RWPE1 (cell line): Measurements from ENCODE around the gene ARHGAP20.

ENCODE experiments used
- CTCF ChIA-PET: fragments of 350-600 bp; sonication (Branson Sonifier 250); formaldehyde crosslinking; extraction: SDS; loops from one replicate; lab custom pipeline; 2021; lab: Yijun Ruan, JAX
- POLR2A ChIA-PET: fragments of 400-600 bp; formaldehyde crosslinking; extraction: SDS; loops from one replicate; lab custom pipeline; 2020; ENCODE audit warnings: antibody characterized with exemption; ENCODE audit not compliant: low non-redundant PET; lab: Yijun Ruan, JAX
- DNase-seq: peaks from one replicate; pipeline ENCODE4 v3.0.0; 2012; ENCODE audit warnings: low spot score
- H3K27ac ChIP-seq: fragments of 450-650 bp; 2 replicates; pipeline ENCODE4 v1.5.1; 2017
- TF ChIP-seq, protein P1 (sequence below): fragments of 450-650 bp; conservative IDR thresholded peaks from 2 replicates; pipeline ENCODE4 v1.5.1; 2017; ENCODE audit warnings: low read depth, mild to moderate bottlenecking

Gene ARHGAP20

DNA sequence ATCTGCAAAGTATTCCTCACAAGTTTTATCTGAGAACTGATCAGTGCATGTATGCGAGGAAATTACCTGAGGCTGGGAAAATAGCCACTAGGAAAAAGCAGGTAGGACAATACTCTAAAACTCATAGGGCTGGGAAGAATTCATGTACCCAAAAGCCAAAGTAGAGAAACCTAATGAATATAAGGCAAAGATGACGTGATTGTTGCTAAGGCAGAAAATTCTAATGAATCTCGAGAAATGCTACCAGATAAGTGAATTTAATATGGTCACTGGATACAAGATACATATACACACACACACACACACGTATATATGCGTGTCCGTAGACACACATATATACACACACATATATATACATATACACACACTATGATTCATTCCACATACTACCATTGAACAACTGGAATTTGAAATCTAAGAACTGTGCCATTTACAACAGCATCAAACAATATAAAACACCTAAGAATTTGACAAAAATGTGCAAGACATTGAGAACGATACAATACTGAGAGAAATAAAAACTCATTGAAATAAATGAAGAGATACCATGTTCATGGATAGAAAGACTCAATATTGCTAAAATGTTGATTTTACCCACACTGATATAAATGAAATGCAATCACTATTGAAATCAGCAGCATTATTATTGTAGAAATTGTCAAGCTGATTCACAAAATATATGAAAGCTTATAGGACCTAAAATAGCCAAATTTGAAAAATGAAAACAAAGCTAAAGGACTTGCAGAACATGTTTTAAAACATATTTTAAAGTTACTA lies 46.4 kb downstream of the ARHGAP20 start:
- no peak overlapping the region for H3K27ac ChIP-seq
- TF ChIP-seq, protein P1, sequence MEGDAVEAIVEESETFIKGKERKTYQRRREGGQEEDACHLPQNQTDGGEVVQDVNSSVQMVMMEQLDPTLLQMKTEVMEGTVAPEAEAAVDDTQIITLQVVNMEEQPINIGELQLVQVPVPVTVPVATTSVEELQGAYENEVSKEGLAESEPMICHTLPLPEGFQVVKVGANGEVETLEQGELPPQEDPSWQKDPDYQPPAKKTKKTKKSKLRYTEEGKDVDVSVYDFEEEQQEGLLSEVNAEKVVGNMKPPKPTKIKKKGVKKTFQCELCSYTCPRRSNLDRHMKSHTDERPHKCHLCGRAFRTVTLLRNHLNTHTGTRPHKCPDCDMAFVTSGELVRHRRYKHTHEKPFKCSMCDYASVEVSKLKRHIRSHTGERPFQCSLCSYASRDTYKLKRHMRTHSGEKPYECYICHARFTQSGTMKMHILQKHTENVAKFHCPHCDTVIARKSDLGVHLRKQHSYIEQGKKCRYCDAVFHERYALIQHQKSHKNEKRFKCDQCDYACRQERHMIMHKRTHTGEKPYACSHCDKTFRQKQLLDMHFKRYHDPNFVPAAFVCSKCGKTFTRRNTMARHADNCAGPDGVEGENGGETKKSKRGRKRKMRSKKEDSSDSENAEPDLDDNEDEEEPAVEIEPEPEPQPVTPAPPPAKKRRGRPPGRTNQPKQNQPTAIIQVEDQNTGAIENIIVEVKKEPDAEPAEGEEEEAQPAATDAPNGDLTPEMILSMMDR, result no peak
- CTCF ChIA-PET, result no interaction called here
- no peak for DNase-seq
- POLR2A ChIA-PET, result no interaction called here

DNA sequence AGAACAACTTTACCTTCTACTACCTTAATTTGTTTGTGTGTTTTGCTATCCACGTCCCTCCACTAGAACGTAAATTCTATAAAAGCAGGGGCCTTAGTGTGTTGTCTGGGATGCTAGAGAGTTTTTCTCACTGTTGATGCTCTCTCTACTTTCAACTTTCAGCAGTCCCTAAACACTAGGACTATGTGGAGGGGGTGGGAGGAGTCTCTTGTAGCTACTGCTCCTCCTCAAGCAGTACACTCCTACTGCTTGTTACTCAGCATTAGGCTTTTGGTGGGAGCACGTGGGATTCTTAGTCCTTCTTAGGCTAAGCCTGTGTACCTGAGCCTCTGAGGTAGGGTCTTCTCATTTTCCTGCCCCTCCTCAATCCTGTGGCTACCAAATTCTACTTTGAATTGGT lies 56.3 kb downstream of the ARHGAP20 start:
- CTCF ChIA-PET, result interaction anchor here (0.6 kb wide), 1 partner anchor 492 kb away, joined by 3 read pairs; no protein-coding TSS in a partner anchor
- POLR2A ChIA-PET, result no interaction called here
- TF ChIP-seq, protein P1, result no peak
- H3K27ac ChIP-seq, result no peak overlapping the region
- no peak for DNase-seq

DNA sequence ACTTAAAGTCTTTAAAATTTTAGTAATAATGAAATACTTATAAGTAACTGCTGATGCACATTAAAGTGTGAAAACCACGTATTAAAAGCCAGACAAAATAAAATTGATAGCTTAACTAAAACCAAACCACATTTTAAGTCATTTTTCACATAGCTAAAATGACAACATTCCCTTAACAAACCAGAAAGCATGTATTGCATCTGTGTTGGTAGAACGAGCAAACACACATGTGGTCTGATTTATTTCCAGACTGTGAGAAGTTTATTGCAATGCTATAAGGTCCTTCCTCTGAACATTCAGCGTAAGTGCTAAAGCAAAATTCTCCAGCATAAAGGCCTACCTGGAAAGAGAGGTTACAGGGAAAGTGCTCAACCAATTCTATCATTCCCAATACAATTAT lies 57.8 kb downstream of the ARHGAP20 start:
- no peak for DNase-seq
- CTCF ChIA-PET, result no interaction called here
- POLR2A ChIA-PET, result no interaction called here
- H3K27ac ChIP-seq, result no peak overlapping the region
- TF ChIP-seq, protein P1, result no peak

DNA sequence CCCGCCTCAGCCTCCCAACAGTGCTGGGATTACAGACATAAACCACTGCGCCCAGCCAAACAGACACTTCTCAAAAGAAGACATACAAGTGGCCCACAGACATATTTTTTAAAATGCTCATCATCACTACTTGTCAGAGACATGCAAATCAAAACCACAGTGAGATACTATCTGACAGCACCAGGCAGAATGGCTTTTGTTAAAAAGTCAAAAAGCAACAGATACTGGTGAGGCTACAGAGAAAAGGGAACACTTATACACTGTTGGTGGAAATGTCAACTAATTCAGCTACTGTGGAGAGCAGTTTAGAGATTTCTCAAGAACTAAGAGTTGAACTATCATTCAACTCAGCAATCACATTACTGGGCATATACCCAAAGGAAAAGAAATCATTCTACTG lies 67.0 kb downstream of the ARHGAP20 start:
- TF ChIP-seq, protein P1, result no peak
- ChIA-PET CTCF (interaction anchor here (0.8 kb wide), 1 partner anchor 10 kb away, joined by 4 read pairs; no protein-coding TSS in a partner anchor), POLR2A (no interaction called here)
- DNase-seq, result no peak
- H3K27ac ChIP-seq, result no peak overlapping the region

DNA sequence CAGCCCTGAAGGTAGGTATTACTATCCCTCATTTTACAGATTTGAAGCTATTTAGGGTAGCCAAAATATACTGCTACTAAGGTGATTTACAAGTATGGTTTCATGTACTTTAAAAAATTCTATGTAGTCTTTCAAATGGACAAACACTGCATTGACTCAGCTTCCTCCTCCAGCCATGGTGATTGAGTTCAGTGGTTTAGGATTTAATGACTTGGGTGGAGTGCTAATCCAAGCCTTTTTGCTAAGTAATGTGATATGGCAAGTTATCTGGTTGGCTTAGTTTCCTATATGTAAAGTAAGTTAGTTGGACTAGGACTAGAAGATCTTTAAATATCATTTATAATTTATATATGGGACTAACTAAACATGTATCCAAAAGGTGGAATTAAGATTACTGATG lies 77.9 kb downstream of the ARHGAP20 start:
- DNase-seq, result no peak
- POLR2A ChIA-PET, result no interaction called here
- no peak overlapping the region for H3K27ac ChIP-seq
- TF ChIP-seq, protein P1, result no peak
- CTCF ChIA-PET, result interaction anchor here (0.5 kb wide), 1 partner anchor 11 kb away, joined by 4 read pairs; no protein-coding TSS in a partner anchor

DNA sequence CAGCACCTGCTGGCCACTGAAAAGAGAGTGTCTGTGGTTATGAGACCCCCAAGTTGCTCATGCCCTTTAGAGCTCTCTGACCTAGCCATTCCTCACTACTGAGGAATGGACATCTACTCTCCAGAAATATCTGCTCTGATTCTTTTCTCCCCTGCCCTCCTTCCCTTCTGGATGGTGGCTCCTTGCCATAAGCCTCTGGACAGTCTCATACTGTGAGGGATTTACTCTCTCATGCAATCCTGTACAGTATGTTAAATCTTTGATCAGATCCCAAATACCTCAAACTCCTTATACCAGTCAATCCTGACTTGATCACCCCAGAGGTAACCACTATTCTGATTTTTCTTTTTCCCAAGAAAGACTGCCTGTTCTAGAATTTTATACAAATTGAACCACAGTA lies 80.7 kb downstream of the ARHGAP20 start:
- POLR2A ChIA-PET, result no interaction called here
- DNase-seq, result no peak
- CTCF ChIA-PET, result no interaction called here
- TF ChIP-seq, protein P1, result no peak
- H3K27ac ChIP-seq, result no peak overlapping the region
